GM23338 (cell line): ENCODE measurements around the gene CLEC3B.

Source experiments
- CREB1 ChIP-seq: fragments of 250-450 bp; sonication (Bioruptor Pico); IDR thresholded peaks from 2 replicates; pipeline ENCODE4 v1.5.0; 2020; ENCODE audit warnings: low read depth, mild to moderate bottlenecking, moderate library complexity
- ETS1 ChIP-seq: IDR thresholded peaks from 2 replicates; pipeline ENCODE4 v1.6.1; 2016; ENCODE audit warnings: antibody characterized with exemption
- EZH2 ChIP-seq: fragments of 200-600 bp; sonication (generic); IDR thresholded peaks from one replicate; pipeline ENCODE4 v1.8.0; 2017; ENCODE audit warnings: antibody characterized with exemption, mild to moderate bottlenecking, low read depth; ENCODE audit not compliant: unreplicated experiment
- EZH2phosphoT487 ChIP-seq: fragments of 200-600 bp; sonication (generic); IDR thresholded peaks from one replicate; pipeline ENCODE4 v1.8.1; 2018; ENCODE audit warnings: antibody characterized with exemption; ENCODE audit not compliant: unreplicated experiment
- JUNB ChIP-seq: IDR thresholded peaks from one replicate; pipeline ENCODE4 v1.6.1; 2016; ENCODE audit warnings: antibody characterized with exemption; ENCODE audit not compliant: unreplicated experiment
- NANOG ChIP-seq: IDR thresholded peaks from 2 replicates; pipeline ENCODE4 v1.6.1; 2016; ENCODE audit warnings: antibody characterized with exemption, borderline replicate concordance
- POLR2AphosphoS5 ChIP-seq: IDR thresholded peaks from 2 replicates; pipeline ENCODE4 v1.6.1; 2016; ENCODE audit warnings: antibody characterized with exemption, low read depth
- REST ChIP-seq: IDR thresholded peaks from one replicate; pipeline ENCODE4 v1.6.1; 2018; ENCODE audit warnings: antibody characterized with exemption; ENCODE audit not compliant: unreplicated experiment
- STAT1 ChIP-seq: IDR thresholded peaks from one replicate; pipeline ENCODE4 v1.6.1; 2016; ENCODE audit warnings: antibody characterized with exemption; ENCODE audit not compliant: unreplicated experiment
- ZNF114 ChIP-seq: fragments of 250-450 bp; sonication (Bioruptor Pico); IDR thresholded peaks from 2 replicates; pipeline ENCODE4 v1.5.0; 2020; ENCODE audit warnings: mild to moderate bottlenecking, moderate library complexity
- ZNF331 ChIP-seq: fragments of 250-450 bp; sonication (Bioruptor Pico); IDR thresholded peaks from 2 replicates; pipeline ENCODE4 v1.5.0; 2020; ENCODE audit warnings: low read depth, mild to moderate bottlenecking, moderate library complexity
- ZNF462 ChIP-seq: fragments of 250-450 bp; sonication (Bioruptor Pico); IDR thresholded peaks from 2 replicates; pipeline ENCODE4 v1.5.0; 2020; ENCODE audit warnings: mild to moderate bottlenecking, moderate library complexity
- TF ChIP-seq, protein P1 (sequence below), 2 experiments: fragments of 200-600 bp in 1 of 2; sonication (generic) in 1 of 2; conservative IDR thresholded peaks; 2 replicates each; pipeline versions ENCODE4 v1.5.1 to v1.6.1; 2016 to 2017; ENCODE audit warnings: antibody characterized with exemption in 2 of 2, low read depth in 2 of 2, mild to moderate bottlenecking in 2 of 2, moderate library complexity in 1 of 2

DNA sequence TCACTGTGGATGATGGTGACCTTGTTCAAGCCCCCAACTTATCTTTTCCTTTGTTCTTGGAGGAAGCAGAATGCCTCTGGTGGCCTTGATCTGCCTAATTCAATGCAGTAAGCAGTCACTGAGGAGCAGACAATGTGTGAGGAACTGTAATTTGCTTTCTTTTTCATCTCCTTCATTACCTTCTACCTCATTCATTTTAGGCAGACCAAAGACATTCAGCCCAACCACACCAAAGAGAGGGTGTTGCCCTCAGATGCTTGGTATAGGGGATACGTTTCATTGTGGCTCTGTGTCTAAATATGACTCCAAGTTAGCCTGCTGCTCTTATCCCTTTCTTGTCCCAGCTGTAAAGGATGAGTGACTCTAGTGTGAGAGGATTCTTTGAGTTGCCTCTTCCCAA is 34.8 kb upstream of the CLEC3B start:
- TF ChIP-seq, protein P1, sequence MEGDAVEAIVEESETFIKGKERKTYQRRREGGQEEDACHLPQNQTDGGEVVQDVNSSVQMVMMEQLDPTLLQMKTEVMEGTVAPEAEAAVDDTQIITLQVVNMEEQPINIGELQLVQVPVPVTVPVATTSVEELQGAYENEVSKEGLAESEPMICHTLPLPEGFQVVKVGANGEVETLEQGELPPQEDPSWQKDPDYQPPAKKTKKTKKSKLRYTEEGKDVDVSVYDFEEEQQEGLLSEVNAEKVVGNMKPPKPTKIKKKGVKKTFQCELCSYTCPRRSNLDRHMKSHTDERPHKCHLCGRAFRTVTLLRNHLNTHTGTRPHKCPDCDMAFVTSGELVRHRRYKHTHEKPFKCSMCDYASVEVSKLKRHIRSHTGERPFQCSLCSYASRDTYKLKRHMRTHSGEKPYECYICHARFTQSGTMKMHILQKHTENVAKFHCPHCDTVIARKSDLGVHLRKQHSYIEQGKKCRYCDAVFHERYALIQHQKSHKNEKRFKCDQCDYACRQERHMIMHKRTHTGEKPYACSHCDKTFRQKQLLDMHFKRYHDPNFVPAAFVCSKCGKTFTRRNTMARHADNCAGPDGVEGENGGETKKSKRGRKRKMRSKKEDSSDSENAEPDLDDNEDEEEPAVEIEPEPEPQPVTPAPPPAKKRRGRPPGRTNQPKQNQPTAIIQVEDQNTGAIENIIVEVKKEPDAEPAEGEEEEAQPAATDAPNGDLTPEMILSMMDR (conservative IDR thresholded peaks at IDR 0.05; ENCODE audit: low read depth in 2 of 2): no peak
- no peak for TF ChIP-seq EZH2
- TF ChIP-seq EZH2phosphoT487: no peak
- TF ChIP-seq CREB1 (CRISPR knock-in tag): no peak
- TF ChIP-seq POLR2AphosphoS5: no peak
- TF ChIP-seq ZNF114 (CRISPR knock-in tag): no peak
- no peak for TF ChIP-seq REST
- no peak for TF ChIP-seq JUNB
- TF ChIP-seq ETS1: no peak
- no peak for TF ChIP-seq ZNF331
- TF ChIP-seq STAT1: no peak
- no peak for TF ChIP-seq ZNF462 (CRISPR knock-in tag)
- TF ChIP-seq NANOG: no peak
